HL-60 (cell line): ENCODE data around the gene ADAM11.

Source experiments
- POLR2AphosphoS5 ChIP-seq: IDR thresholded peaks from 2 replicates; pipeline ENCODE4 v1.6.1; 2012; ENCODE audit warnings: low read depth
- REST ChIP-seq: IDR thresholded peaks from 2 replicates; pipeline ENCODE4 v1.6.1; 2012; ENCODE audit warnings: low read depth; ENCODE audit not compliant: insufficient replicate concordance
- TF ChIP-seq, protein P1 (sequence below): IDR thresholded peaks from one replicate; pipeline ENCODE4 v1.5.1; 2011; ENCODE audit warnings: low read length, control low read depth, inconsistent platforms; ENCODE audit not compliant: insufficient read depth

DNA sequence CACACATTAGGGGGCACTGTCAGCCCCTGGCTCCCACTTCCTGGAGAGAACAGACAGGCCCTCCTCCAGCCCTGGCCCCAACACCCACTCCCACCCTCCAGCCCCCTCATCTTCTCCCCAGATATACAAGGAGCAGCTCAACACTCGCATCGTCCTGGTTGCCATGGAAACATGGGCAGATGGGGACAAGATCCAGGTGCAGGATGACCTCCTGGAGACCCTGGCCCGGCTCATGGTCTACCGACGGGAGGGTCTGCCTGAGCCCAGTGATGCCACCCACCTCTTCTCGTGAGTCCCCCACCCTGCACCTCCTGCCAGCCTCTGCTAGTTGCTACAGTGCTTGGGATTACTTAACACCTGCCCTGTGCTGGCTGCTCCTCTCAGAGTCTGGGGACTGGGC, 14.4 kb downstream of the ADAM11 start:
- TF ChIP-seq, protein P1, sequence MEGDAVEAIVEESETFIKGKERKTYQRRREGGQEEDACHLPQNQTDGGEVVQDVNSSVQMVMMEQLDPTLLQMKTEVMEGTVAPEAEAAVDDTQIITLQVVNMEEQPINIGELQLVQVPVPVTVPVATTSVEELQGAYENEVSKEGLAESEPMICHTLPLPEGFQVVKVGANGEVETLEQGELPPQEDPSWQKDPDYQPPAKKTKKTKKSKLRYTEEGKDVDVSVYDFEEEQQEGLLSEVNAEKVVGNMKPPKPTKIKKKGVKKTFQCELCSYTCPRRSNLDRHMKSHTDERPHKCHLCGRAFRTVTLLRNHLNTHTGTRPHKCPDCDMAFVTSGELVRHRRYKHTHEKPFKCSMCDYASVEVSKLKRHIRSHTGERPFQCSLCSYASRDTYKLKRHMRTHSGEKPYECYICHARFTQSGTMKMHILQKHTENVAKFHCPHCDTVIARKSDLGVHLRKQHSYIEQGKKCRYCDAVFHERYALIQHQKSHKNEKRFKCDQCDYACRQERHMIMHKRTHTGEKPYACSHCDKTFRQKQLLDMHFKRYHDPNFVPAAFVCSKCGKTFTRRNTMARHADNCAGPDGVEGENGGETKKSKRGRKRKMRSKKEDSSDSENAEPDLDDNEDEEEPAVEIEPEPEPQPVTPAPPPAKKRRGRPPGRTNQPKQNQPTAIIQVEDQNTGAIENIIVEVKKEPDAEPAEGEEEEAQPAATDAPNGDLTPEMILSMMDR: no peak
- TF ChIP-seq REST (no peak), POLR2AphosphoS5 (no peak)
